GM21723 (cell line): ENCODE data around the gene AKR1D1.
"Not testable (repeated sequence)": the region's sequence is repeated elsewhere in the genome, so short reads cannot be mapped to it uniquely, and the experiment has no call there.

Experiments used
- ATAC-seq: cut with Tn5 transposase; IDR thresholded peaks from one replicate; pipeline ENCODE4 v1.9.1; 2021; ENCODE audit warnings: mild to moderate bottlenecking, moderate library complexity; ENCODE audit not compliant: unreplicated experiment

AKR1D1 gene

DNA sequence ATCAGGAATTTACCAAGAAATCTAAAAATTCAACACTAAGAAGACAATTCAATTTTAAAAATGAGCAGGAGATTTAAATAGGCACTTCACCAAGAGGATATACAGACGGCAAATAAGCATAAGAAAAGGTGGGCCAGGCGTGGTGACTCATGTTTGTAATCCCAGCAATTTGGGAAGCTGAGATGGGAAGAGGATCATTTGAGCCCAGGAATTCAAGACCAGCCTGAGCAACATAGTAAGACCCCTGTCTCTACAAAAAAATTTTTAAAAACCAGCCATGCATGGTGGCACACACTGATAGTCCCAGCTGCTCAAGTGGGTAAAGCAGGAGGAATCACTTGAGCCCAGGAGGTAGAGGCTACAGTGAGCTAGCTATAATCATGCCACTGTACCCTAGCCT lies 3.5 kb upstream of the AKR1D1 start:
- ATAC-seq = no peak

DNA sequence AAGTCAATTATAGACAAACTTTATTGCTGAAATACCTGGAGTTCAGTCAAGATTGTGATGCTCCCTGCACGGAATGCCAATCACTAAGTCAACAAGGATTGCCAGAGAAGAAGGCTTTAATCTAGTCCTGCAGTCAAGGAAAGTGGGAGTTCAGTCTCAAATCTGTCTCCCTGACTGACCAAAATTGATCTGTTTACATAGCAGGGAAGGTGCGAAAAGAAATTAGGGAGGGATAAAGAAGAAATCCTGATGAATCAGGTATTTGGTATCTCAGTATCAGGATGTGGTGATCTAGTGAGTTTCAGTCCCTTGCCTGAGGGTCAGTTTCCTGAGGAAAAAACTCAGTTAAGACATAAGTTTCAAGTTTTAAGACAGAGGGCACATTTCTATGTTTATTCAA lies 2.1 kb upstream of the AKR1D1 start:
- no peak for ATAC-seq

GRCh38 chr7:138074540-138074939 lies 1.7 kb upstream of the AKR1D1 start:
- no peak for ATAC-seq

GRCh38 chr7:138075350-138075749 lies 909 bp upstream of the AKR1D1 start:
- no peak for ATAC-seq

GRCh38 chr7:138075786-138076185 lies 473 bp upstream of the AKR1D1 start:
- not testable (repeated sequence) for ATAC-seq

GRCh38 chr7:138077809-138078208 lies 1.6 kb downstream of the AKR1D1 start:
- no peak for ATAC-seq

DNA sequence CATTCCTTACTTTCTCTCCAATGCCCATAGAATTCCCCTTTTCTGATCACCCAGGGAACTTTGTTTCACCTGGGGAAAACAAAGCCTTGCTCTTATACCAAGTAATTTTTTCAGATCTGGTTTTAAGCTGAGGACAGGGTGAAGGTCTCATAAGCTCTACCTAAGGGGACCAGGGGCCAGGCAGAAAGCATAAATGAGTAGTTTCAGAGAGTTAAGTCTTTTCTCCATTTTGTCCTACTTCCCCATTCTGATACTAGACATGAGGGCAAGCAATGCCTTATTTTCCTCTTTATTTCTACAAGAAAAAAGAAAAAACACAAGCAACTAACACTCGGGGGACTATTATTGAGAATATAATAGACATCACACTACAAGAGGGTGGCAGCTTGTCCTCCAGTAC lies 2.9 kb downstream of the AKR1D1 start:
- ATAC-seq = no peak

DNA sequence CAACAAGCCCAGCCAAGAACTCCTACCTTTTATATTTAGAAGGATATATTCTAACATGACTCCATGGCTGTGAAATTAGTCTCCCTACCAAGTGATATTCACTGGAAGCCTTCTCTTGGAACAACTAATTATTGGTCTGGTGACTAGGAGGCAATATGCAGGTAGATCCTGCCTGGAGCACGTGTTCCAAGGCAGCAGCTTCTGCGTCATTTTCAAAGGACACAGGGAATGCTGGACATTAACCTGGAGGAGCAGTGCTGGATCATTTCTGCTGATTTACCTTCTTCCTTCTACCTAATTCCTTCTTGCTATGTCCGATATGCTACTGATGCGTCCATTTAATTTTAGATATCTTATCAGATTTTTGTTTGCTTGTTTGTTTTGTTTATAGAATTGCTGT lies 5.6 kb downstream of the AKR1D1 start:
- ATAC-seq = no peak

GRCh38 chr7:138083859-138084258 lies 7.6 kb downstream of the AKR1D1 start:
- no peak for ATAC-seq

DNA sequence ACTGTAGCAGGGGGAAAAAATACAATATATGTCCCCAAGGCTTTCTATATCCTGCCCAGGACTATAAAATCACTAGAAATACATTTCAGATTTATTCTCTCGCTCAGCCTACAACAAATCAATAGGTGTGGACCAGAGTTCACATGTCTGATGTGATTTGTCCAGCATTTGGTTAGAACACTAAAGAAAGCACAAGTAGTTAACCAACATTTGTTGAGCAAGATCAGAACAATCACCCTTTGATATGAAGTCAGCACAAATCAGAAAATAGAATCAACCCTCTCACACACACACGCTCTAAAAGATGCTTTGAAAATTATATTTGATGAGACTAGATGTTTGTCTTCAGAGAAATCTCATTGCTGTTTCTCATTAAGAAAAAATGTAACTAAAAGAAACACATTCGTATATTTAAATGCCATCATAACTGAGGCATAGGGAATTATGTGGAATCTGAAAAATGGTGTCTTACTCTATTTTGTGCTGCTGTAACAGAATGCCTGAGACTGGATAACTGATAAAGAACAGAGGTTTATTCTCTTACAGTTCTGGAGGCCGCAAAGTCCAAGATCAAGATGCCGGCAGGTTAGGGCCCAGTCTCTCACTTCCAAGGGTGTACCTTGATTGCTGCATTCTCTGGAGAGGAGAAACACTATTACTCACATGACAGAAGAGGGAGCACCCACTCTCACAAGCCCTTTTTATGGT lies 10.5 kb downstream of the AKR1D1 start:
- ATAC-seq = no peak

GRCh38 chr7:138089080-138089901 lies 13.0 kb downstream of the AKR1D1 start:
- ATAC-seq = no peak

DNA sequence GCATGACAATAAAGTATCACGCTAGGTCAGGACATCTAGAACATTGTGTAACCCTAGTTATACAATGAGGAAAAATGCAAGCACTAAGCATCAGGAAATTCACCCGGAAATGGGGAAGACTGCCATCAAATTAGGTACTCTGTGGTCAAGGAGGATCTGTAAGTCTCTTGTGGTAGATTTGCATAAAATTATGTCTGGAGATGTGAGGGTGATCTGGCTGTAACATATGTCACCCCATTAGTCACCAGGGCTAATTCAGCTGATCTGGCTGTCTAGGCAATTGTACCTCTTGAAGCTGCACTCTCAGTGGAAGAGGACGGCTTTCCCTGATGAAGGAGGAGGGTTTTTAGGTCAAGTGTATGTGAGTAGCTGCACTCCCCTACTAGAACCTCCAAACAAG lies 14.8 kb downstream of the AKR1D1 start:
- ATAC-seq = no peak

DNA sequence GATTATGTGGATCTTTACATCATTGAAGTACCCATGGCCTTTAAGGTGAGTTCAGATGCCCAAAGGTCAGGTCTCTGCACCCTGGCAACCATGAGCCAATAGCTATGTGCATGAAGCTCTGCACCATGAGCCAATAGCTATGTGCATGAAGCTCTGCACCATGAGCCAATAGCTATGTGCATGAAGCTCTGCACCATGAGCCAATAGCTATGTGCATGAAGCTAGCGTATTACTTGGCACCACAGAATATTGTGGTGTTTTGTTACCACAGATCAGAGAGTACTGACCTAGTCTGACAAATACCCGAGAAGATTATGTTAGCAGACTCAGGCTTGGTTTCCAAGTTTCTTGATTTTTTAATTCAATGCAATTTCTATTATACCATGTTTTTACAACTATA lies 15.6 kb downstream of the AKR1D1 start:
- ATAC-seq = not testable (repeated sequence)

DNA sequence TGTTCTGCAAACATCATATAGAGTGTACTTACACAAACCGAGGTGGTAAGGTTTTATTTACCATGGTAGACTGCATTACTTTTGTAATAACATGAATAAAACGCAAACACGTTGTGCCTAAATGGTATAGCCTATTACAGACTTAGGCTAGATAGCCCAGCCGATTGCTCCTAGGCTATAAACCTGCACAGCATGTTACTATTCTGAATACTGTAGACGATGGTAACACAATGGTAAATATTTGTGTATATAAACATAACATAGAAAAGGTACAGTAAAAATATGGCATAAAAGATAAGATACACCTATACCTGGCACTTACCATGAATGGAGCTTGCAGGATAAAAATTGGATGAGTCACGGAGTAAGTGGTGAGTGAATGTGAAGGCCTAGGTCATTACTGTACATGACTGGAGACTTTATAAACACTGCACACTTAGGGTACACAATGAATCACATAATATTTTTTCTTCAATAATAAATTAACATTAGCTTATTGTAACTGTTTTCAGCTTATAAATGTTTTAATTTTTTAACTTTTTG lies 16.3 kb downstream of the AKR1D1 start:
- no peak for ATAC-seq

DNA sequence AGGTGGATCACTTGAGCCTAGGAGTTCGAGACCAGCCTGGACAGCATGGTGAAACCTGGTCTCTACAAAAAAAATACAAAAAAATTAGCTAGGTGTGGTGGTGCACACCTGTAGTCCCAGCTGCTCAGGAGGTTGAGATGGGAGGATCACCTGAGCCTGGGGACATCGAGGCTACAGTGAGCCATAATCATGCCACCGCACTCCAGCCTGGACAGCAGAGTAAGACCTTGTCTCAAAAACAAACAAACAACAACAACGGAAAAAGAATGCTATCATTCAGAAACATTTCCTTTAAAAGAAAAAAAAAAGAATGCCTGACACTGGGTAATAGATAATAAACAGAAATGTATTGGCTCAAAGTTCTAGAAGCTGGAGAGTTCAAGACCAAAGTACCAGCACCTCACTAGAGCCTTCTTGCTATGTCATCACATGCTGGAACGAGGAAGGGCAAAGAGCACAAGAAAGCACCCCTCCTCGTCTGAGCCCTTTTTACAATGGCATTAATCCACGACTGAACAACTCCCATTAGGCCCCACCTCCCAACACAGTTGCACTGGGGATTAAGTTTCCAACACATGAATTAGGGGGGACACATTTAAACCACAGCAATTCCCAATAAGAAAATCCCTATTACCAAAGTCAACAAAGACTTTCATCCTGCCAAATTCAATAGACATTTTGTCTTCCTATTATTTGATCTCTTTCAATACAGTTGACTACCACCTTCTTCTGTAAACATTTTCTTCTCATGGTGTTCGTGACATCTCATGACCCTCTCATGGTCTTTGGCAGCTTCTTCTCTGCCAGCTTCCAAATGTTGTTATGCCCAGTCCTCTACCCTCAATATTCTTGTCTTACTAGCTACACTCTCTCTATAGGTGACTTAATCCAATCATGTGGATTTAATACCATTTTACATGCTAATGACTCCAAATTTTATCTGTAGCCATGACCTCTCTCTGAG lies 20.0 kb downstream of the AKR1D1 start:
- no peak for ATAC-seq

DNA sequence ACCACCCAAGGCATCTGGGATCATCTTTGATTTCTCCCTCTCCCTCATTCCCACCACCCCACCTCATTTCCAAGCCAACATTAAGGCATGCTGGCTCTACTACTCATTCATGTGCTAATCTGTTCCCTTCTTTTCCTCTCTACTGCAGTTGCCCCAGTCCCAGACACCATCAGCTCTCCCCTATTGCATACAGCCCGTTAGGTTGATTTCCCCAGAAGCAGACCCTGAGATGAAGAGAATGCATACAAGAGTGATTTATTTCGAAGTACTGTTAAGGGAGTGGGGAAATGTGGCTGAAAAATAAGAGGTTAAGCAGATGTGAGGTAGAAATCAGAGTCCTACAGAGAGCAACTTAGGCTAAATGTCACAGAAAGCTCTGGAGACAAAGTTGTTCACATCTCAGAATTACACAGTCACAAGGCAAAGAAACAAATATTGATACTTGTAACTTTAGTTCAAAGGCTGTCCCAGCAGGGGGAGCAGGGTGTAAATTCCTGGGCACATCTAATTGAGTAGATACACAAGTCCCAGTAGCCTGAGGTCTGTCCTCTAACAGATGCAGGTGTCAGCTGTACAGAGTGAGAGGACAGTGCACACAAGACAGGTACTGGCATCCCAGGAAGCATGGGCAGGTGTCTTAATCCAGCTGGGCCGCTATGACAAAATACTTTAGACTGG lies 20.9 kb downstream of the AKR1D1 start:
- peak; percentile 55 for ATAC-seq

- ATAC-seq = no peak
These were observed 23.6 kb downstream of the AKR1D1 start for GRCh38 chr7:138099813-138100212.

- no peak for ATAC-seq
These were observed 29.0 kb downstream of the AKR1D1 start for GRCh38 chr7:138105221-138105620.

DNA sequence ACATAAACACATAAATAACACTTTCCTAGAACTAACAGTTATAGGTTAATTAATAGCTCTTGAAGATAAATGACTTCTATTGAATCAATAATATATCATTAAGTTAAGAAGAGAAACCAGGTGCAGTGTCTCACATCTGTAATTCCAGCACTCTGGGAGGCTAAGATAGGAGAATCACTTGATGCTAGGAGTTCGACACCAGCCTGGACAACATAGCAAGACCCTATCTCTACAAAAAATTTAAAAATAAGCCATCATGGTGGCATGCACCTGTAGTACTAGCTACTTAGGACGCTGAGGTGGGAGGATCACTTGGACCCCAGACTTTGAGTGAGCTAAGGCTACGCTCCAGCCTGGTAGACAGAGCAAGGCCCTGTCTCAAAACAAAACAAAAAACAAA lies 38.8 kb downstream of the AKR1D1 start:
- ATAC-seq = no peak

- ATAC-seq = no peak
These were observed 39.9 kb downstream of the AKR1D1 start for GRCh38 chr7:138116141-138116540.
